T-helper 22 cell (primary cell): ENCODE results near the gene CCDC102B.
"Not testable (repeated sequence)": the region's sequence is repeated elsewhere in the genome, so short reads cannot be mapped to it uniquely, and the experiment has no call there.

ENCODE experiments used
- DNase-seq: peaks from one replicate; pipeline ENCODE4 v3.0.0-alpha.2; 2020; ENCODE audit warnings: low read depth

The CCDC102B gene

DNA sequence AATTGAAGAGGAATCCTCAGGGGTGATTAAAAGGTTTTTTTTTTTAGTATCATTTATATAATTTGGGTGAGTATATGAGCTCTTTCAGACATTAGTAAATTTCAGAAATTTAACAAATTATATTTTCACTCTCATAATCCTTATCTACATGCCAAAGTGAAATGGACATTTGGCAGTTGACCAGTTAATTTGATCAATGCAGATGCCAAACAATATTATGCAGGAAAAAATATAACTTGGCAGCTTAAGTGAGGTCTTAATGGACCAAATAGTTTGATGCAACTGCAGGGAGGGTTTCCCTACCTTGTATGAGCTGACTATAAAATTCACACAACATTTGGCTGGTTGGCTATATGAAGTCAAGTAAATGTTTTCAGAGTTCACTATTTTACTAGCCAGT is 185.2 kb downstream of the CCDC102B start:
- DNase-seq: no peak

DNA sequence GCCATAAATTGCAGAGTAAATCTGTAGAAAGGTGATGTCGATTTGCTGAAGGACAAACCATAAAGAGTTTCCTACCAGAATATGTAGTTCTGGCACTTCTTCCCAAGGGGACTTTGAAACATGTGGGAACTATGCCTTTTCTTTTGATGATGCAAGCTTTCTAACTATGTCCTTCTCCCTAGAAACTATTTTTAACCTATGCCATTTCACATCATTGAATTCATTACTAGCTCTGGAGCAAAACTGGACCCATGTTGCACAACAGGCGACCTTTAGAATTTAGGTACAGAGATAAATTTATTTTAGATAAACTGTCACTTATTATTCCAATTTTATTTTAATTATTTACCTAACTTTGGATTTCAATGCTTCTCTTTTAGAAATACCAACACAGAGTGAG is 186.5 kb downstream of the CCDC102B start:
- DNase-seq: no peak

DNA sequence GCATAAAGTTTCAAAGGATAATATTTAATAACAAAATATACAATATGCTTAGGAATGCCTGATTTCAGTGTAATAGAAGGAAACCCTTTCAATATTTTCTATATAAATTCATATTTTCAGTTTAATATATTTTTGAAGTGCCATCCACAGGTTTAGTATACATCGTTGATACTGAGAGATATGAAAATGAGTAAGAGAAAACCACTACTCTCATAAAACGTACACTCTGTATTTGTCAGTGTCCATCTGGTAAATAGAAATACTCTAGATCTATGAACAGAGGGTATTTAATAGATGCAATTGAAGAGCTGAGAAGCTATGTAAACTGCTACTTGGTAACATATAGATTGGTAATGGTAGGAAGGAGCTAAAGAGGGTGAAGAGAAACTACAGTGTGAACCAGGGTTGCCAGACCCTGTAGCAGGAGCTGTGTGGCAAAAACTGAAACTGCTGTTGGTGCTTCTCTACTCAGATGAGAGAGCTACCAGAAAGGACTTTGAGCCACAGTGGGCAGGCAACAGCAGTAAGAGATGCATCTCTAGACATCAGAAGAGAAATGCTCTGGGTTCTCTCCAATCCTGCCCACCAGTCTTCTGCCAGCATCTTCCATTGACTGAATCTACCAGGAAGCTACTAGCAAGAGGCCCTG is 187.4 kb downstream of the CCDC102B start:
- DNase-seq: no peak

DNA sequence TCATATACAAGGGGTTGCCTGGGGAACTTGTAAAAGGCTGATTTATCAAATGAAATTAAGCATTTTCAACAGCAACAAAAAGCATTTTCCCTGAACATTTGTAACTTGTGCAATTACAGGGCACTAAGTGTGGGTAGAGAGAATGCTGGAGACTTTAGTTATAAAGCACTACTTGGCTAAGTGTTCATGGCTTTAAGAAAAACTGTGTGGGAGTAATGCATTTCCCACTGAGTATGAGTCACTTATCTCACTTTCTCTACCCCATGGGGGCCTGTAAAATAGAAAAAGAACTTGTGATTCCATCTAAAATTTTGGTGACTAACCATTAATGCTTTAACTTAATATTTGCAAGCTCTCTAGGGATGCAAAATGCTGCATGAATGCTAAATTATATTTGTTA is 193.4 kb downstream of the CCDC102B start:
- DNase-seq: no peak

DNA sequence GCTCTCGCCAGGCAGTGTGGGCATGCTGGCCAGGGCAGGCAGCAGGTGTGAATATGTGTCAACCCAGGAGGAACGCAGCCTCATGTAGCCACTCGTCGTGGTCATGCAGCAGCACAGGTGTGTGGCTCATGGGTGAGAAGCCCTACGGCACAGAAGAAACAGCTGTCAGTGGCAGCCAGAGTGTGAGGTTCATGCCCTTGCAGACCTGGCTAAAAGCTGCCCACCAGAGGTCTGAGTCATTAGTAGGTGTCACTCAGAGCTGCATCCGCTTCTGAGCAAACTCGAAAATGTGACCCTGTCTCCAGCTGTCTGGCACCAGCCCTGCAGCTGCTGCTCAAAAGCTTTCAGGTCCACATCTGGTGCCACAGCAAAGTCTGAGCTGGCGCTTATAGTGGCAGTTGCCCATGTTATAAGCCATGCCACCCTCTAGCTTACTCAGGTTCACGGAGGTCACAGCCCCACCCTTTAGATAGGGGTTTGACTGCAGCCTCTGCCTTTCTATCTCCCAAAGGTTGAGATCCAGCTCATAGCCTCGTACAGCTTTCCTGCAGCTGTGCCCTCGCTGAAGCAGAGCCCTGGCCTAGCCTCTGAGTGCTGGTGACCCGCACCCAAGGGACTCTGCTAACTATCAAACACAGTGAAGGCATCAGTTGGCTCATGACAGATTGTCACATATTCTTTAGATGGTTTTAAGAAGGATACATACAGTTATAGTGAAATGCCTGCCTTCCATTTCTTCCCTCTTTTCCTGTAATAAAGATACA is 195.0 kb downstream of the CCDC102B start:
- no peak for DNase-seq

DNA sequence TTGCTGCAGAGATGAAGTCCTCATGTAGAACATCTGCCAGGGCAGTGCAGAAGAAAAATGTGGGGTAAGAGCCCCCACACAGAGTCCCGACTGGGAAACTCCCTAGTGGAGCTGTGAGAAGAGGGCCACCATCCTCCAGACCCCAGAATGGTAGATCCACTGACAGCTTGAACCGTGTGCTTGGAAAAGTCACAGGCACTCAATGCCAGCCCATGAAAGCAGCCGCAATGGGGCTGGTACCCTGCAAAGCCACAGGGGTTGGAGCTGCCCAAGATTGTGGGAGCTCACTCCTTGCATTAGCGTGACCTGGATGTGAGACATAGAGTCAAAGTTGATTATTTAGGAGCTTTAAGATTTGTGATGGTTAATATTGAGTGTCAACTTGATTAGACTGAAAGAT is 197.8 kb downstream of the CCDC102B start:
- no peak for DNase-seq

DNA sequence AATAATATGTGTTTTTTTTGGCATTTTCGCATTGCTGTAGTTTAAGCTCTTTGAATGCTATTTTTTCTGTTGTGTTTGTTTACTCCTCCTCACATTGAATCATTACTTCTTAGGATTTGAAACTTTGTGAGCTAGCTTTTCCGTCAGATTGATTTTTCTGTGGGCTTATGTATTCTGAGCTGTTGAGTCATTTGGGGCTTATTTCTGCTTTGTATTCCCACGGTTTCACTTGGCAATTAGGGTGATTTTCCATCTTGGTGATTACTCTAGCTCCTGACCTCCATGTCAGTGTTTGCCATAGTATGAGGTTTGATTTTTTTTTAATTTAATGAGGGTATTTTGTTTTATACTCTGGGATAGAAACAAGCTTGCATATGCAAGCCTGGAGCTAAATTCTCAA is 200.0 kb downstream of the CCDC102B start:
- DNase-seq: no peak

DNA sequence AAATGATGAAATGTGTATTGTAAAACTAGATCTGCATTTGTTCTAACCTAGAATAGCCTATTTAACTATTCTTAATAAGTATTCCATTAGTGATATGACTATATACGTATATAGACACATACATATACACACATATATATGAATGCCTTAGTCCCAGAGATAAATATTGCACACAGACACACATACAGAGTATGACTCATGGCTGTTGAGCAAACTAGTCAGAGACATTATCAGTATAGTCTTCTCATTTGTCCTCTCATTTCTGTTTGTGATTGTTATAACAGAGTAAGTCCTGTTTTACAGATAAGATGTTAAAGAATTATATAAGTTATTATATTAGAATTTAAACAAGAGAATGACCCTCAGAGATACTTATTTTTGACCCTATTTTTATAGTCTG is 202.5 kb downstream of the CCDC102B start:
- no peak for DNase-seq

DNA sequence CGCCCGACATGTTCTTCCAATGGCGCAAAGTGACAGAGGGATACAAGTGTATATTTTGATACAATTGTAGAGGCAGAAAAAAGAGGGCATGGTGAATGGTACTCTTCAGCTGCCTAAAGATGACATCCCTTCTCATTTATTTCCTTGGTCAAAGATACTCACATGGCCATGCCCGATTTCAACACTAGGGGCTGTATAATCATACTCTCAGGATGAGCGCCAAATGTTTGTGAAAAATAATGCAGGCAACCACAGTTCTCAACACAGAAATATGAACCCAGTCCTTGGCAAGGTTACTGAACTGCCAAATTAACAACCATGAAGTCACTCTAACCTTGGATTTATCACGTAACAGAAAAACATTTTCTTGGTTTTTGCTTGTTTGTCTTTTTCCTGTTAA is 204.4 kb downstream of the CCDC102B start:
- no peak for DNase-seq

DNA sequence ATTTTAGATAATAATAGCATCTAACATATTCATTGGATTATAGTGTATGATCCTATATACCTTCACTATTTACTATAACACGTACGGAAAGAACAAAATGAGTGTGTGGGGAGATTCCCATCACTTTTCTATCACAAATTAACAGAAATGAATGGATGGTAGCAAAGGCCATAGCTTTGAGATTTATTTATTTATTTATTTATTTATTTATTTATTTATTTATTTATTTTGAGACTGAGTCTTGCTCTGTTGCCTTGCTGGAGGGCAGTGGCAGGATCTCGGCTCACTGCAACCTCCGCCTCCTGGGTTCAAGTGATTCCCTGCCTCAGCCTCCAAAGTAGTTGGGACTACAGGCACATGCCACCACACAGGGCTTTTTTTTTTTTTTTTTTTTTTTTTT is 208.3 kb downstream of the CCDC102B start:
- not testable (repeated sequence) for DNase-seq

DNA sequence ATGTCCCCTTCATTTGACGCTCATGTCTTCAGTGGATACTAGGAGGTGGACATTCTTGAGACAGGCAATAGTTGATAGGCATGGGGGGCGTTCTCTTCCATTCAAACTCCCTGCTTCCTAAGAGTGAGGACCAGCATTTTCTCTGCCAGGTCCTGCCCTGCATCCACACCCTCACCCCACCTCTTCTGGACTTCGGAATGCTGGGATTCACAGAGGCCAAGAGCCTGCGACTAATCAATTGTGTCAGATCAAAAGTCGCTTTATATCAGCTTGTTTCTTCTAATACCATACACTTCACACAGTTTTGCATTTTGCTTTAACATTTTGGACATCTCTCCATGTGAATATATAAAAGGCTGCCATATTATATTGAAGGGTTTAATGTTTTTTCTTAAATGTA is 210.7 kb downstream of the CCDC102B start:
- no peak for DNase-seq

DNA sequence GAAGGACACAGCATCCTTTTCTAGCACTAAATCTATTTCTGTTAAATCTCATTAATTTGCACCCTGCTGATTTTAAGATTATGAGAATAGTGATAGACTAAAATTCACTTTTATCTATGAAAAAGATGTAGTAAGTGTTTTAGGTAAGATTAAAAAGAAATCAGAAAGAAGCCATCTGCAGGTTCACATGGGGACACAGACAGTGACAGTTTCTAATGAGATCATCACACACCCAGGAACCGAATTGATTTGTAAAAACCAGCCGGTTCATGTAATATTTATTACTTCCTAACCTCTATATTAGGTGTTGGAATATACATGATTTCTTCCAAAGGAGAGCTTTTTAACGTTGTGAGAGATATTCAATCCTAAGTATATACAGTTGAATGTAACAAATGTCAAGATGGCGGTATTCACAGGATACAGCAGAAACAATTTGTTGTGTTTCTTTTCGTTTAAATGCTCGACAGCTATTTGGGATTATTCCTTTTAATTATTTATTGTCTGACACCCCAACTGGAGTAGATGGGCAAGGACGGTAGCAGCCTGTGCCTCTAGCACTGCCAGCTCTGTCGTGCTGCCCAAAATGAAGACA is 223.4 kb downstream of the CCDC102B start:
- no peak for DNase-seq

DNA sequence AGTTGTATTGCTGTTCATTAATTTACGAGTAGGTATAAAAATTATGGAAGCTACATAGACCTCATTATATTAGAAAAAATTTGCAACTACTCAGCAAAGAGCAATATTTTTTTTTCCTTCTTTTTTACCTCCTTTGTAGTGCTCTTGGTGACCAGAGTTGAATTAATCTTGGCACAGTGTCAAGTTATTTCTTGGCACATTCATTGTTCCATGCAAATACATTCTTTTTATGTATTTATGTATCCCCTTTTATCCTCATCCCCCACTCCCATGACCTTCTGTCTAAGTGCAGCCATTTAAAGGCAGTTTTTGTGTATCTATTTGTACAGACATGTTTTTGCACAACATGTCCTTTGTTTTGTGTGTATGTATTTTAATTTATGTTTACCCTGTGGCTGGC is 224.5 kb downstream of the CCDC102B start:
- no peak for DNase-seq

DNA sequence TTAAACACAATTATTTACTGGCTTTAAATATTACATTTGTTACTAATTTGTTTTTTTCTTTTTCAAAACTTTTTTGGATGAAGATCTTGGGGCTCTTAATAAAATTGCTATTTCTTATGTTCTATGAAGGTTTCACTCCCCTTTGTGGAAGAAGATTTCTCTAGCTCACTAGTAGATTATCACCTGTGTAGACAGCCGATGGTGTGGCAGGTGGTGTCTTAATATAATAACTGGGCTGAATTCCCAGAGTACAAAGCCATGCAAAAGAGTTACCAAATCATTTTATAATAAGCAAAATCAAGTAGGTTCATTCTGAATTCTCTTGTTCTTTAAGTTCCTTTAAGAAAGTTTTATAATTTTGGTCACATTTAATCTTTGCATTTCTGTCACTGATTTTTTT is 233.7 kb downstream of the CCDC102B start:
- no peak for DNase-seq

DNA sequence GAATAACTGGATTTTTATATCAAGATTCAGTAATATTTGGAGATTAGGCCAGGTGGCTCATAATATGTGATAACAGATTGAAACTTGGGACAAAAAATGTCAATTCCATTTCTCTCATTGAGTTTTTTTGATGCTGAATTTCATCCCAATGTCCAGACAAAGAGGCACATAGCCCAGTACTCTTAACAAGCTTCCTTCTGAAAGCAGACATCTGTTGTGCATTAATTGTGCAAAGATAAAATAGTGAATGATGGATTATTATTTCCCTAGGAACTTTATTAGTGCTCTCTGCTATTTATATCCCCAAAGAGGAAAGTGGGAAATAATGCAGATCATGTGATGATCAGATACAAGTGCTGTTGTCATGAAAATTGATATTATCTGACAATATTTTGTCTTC is 234.1 kb downstream of the CCDC102B start:
- no peak for DNase-seq

DNA sequence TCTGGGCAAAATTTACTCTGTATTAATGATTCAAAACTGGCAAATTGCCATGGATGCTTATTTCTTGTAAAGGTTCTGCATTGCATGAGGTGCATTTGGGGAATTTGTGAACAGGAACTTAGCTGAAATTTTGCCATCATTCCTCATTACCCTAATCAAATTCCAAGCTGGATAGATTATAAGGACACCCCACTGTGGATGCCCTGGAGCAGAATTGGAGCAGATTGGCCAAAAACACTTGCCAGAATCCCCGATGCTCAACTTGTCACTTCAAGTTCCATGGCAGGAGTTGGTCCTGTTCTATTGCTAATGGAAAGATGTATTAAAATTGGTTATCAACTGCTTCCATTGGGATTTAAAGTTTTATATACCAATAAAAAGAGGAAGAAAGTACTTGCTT is 237.9 kb downstream of the CCDC102B start:
- no peak for DNase-seq

DNA sequence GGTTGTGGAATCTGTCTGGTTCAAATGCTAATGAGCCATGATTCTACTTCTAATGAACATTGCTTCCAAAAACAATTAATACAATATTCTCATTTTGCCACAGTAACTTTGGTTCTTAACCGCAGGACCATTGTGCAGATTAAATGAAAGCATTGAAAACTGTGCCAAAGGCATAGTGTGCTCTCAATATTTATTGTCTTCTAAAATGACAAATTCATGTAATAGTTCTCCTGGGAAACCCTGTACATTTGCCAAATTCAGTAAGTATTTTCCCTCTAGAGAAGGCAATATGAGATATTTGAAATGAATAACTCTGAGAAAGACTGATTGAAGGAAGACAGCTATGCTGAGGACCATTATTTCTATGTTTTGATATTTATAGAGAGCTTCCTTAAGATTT is 246.3 kb downstream of the CCDC102B start:
- DNase-seq: no peak

DNA sequence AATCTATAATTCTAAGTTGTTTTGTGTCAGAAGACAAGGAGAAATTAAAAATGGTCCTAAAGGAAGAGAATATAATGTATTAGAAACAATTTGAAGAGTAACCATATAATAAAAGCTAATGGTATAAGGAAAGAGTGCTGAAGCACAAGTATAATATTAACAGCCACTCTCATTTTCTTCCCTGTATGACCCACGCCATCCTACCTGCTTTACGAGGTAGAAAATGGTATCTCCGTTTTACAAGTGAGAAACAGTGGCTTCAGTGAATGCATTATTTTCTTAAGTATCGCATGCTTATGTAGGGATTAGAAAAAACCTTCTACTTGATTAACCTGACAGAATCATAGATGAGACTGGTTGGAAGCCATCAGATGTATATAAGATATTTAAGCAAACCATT is 266.2 kb downstream of the CCDC102B start:
- DNase-seq: no peak

DNA sequence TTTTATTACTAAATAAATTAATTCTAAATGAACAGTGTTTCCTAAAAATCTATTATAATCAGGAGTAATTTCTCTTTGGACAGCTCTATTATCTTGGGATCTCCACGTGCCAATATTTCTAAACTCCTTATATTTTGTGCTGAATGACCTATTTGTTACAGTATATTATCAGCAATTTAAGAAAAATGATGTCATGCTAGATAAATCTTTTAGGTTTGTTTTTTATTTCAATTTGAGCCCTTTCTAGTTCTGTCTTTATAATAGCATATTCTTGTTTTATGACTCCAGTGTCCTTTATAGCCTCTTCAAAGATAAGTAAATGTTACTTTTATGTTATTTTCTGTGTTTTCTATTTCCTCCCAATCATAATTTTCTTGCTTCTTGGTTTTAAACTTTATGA is 269.2 kb downstream of the CCDC102B start:
- no peak for DNase-seq

DNA sequence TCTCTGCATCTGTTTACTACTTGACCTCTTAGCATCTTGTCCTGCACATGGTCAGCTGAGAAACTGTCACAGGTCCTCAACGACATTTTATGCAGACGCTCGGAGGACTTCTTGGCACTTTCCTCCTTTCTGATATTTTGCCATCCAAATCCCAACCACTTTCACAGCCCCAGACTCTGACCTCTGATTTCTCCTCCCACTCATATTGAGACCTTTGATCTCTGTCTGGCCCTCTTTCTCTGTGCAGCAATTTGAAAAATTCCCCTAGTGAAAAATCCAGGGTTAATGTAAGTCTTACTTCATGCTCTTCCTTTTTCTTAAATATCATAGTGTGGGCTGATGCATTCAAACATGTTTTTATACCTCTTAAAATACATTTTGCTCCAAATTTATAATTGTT is 273.8 kb downstream of the CCDC102B start:
- DNase-seq: no peak

DNA sequence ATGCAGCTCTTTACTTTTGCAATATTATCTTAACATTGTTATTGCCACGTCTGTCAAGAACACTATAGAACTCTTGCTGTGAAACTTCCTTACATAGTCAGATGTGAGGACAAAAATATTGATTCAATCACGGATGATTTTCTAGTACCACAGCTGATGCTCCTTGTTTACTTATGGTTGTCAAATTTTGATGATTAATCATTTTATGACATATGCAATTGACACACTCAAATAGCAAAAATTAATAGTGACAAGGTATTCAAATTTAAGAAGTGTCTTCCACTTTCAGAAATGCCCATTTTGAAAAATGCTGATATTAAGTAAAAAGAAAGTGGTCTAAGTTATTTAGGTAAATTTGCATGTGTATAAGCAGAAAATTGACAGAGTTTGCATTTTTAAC is 284.0 kb downstream of the CCDC102B start:
- no peak for DNase-seq

DNA sequence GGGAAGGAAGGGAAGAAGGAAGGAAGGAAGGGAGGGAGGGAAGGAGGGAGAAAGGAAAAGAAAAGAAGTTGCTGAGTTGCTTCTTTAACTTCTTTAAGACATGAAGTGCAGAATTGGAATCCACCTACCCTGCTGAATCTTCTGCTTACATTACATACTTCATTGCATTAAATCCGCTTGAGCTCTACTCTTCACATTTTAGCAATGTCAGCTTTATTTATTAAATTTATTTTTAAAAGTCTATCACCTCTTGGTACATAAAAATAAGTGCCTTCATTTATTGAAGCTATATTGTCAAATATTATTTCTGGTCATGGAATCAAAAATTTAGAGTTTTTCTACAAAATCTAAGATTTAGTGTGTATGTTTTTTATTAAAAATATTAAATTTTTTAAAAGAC is 284.6 kb downstream of the CCDC102B start:
- DNase-seq: no peak

DNA sequence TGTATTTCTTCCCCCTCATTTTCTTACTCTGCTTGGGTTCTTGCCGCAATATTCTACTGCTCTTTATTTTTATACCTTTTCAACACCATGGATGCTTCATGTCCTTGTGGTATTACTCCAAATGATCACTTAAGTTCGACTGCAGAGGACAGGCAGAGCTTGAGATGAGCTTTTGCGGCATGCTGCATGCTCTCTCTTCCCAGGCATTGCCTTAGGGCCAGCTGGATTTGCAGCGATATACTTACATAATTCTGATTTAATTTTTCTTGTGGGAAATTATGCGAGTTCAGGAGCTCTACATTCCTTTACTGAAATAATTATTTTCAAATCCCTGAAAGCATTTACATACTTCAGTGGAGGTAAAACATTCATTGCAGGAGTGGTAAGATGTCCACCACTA is 288.1 kb downstream of the CCDC102B start:
- no peak for DNase-seq

DNA sequence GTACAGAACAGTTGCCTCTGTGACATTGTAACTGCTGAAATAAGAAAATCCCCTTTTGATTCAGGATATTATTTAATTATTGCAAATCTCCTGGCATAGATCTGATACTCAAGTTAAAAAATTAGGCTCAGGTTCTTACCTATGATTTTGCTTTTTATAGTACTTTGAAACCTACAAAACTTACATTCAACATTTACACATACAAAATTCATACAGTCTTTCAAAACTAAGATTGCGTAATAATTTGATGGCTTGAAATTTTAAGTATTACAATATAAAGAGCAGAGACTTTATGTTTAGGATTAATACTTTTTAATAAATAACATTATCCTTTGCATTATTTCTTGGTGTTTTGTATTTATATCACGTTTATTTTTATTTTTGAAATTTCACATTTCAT is 291.1 kb downstream of the CCDC102B start:
- no peak for DNase-seq
